A549 (cell line): ENCODE data around the gene UVSSA. TPM values are rescaled to one million over a fixed set of nuclear protein-coding genes. Genes with fewer than 3 reads are reported as not detected.

ENCODE experiments used
- ATAC-seq, 2 experiments: fragments of 200-7000 bp in 1 of 2; fragments of >200 bp in 1 of 2; cut with Nextera tagmentation in 1 of 2; cut with Tn5 transposase in 1 of 2; 3 replicates each; pipeline versions ENCODE4 v1.8.0 to v1.9.1; 2018 to 2020; ENCODE audit warnings: mild to moderate bottlenecking in 1 of 2, moderate library complexity in 1 of 2
- CTCF ChIA-PET: fragments of 300-600 bp; sonication (Branson Sonifier 250); formaldehyde crosslinking; extraction: SDS; loops from one replicate; lab custom pipeline; 2021; ENCODE audit warnings: antibody characterized with exemption, inconsistent platforms; lab: Yijun Ruan, JAX
- POLR2A ChIA-PET: fragments of 350-600 bp; formaldehyde crosslinking; extraction: SDS; loops from one replicate; lab custom pipeline; 2021; ENCODE audit warnings: antibody characterized with exemption, inconsistent platforms; lab: Yijun Ruan, JAX
- DNase-seq, 2 experiments: peaks; one replicate each; pipeline versions ENCODE4 v3.0.0 to v3.0.0-alpha.2; 2011 to 2016; ENCODE audit warnings: low read depth in 1 of 2, low spot score in 1 of 2
- FAIRE-seq: peaks from 2 replicates; lab custom pipeline; 2011; peaks lifted over from hg19 to GRCh38; lab: Jason Lieb, UNC
- H3K27ac ChIP-seq, 2 experiments: fragments of >200 bp; sonication (Bioruptor Twin); formaldehyde crosslinking; 3 replicates each; pipeline ENCODE4 v1.5.1; 2016 to 2017
- H3K4me1 ChIP-seq: fragments of >200 bp; sonication (Bioruptor Twin); formaldehyde crosslinking; 3 replicates; pipeline ENCODE4 v1.6.1; 2016
- H3K4me2 ChIP-seq: fragments of >200 bp; sonication (Bioruptor Twin); formaldehyde crosslinking; 3 replicates; pipeline ENCODE4 v1.6.1; 2016
- H3K4me3 ChIP-seq: fragments of >200 bp; sonication (Bioruptor Twin); formaldehyde crosslinking; 3 replicates; pipeline ENCODE4 v1.5.1; 2016
- H3K9me3 ChIP-seq: fragments of >200 bp; sonication (Bioruptor Twin); formaldehyde crosslinking; 3 replicates; pipeline ENCODE4 v1.6.1; 2016
- EHF ChIP-seq: fragments of 250-450 bp; sonication (Bioruptor Pico); IDR thresholded peaks from 2 replicates; pipeline ENCODE4 v1.5.0; 2020; ENCODE audit warnings: mild to moderate bottlenecking
- GATA3 ChIP-seq: IDR thresholded peaks from 2 replicates; pipeline ENCODE4 v1.6.1; 2012; ENCODE audit warnings: borderline replicate concordance
- HDAC2 ChIP-seq: fragments of 200-600 bp; sonication (generic); IDR thresholded peaks from 2 replicates; pipeline ENCODE4 v1.6.1; 2016
- HMGXB4 ChIP-seq: fragments of 250-450 bp; sonication (Bioruptor Pico); IDR thresholded peaks from 2 replicates; pipeline ENCODE4 v1.5.0; 2021; ENCODE audit warnings: mild to moderate bottlenecking, moderate library complexity, borderline replicate concordance
- HOXA7 ChIP-seq: fragments of 250-450 bp; sonication (Bioruptor Pico); IDR thresholded peaks from 2 replicates; pipeline ENCODE4 v1.5.0; 2020; ENCODE audit warnings: mild to moderate bottlenecking, moderate library complexity
- KDM1A ChIP-seq: fragments of 200-600 bp; sonication (generic); IDR thresholded peaks from 2 replicates; pipeline ENCODE4 v1.6.1; 2016; ENCODE audit warnings: low read depth, mild to moderate bottlenecking
- MAZ ChIP-seq: fragments of 150-350 bp; IDR thresholded peaks from 2 replicates; pipeline ENCODE4 v1.6.1; 2014; ENCODE audit warnings: antibody characterized with exemption, low read depth, low read length, borderline replicate concordance
- PHF8 ChIP-seq: fragments of 200-600 bp; sonication (generic); IDR thresholded peaks from 2 replicates; pipeline ENCODE4 v1.6.1; 2016; ENCODE audit warnings: low read depth, mild to moderate bottlenecking, antibody characterized with exemption, moderate library complexity, borderline replicate concordance
- REST ChIP-seq: fragments of 200-600 bp; sonication (generic); IDR thresholded peaks from 2 replicates; pipeline ENCODE4 v1.6.1; 2016; ENCODE audit warnings: antibody characterized with exemption, mild to moderate bottlenecking, moderate library complexity
- TFCP2L1 ChIP-seq: fragments of 250-450 bp; sonication (Bioruptor Pico); IDR thresholded peaks from 2 replicates; pipeline ENCODE4 v1.5.0; 2021; ENCODE audit warnings: mild to moderate bottlenecking
- TP53 ChIP-seq: fragments of 250-450 bp; sonication (Bioruptor Pico); IDR thresholded peaks from 2 replicates; pipeline ENCODE4 v1.5.0; 2021; ENCODE audit warnings: mild to moderate bottlenecking, moderate library complexity
- ZNF302 ChIP-seq: fragments of 250-450 bp; sonication (Bioruptor Pico); IDR thresholded peaks from 2 replicates; pipeline ENCODE4 v1.9.0; 2021; ENCODE audit warnings: inconsistent platforms, mild to moderate bottlenecking, moderate library complexity
- WGBS: methylation state at CpG from one replicate; pipeline ENCODE4 v1.1.6; 2017; ENCODE audit errors: missing lambda C conversion rate; 5-methylcytosine and 5-hydroxymethylcytosine counted together
- polyA plus RNA-seq, 4 experiments: library from polyadenylated mRNA; depleted of rRNA in 3 of 4; stranded (reverse); fragments of >200 nt; fragmentation: RNase III in 1 of 4; extraction: RNeasy Plus Mini Kit Qiagen cat#74134 plus additional on column Dnase treatment in 1 of 4; gene quantifications; 2 replicates in 3 of 4; 3 replicates in 1 of 4; pipeline ENCODE4 v1.2.3, GENCODE V29; 2011 to 2017

Gene UVSSA
- polyA plus RNA-seq, 2 of the 4 experiments (the other 2 are of a cell fraction): 4.5 to 6.9 TPM

GRCh38 chr4:1352567-1352900 is 5.5 kb downstream of the UVSSA start:
- H3K27ac ChIP-seq: no peak overlapping the region
- ATAC-seq (no peak), FAIRE-seq (no peak)

GRCh38 chr4:1353186-1354055 is 6.4 kb downstream of the UVSSA start:
- H3K27ac ChIP-seq: no peak overlapping the region
- no peaks in the 10 kb centered on the region for H3K9me3 ChIP-seq
- peaks cover 6% of the 10 kb centered on the region; the same call in 1 of the 3 replicates for H3K4me1 ChIP-seq
- H3K4me2 ChIP-seq: no peak overlapping the region
- DNase-seq: no peak
- H3K4me3 ChIP-seq: no peak overlapping the region
- ChIA-PET POLR2A (no interaction called here), CTCF (interaction anchor here (0.9 to 1.9 kb wide), 10 partner anchors 12 to 278 kb away, joined by 3 to 8 read pairs (median 4); no protein-coding TSS in a partner anchor)
- WGBS: 83% methylated on average over 1 of the region's 30 CpGs
- no peak for ATAC-seq
- TF ChIP-seq KDM1A: no peak
- no peak for TF ChIP-seq EHF (CRISPR knock-in tag)
- no peak for TF ChIP-seq TP53 (CRISPR knock-in tag)
- no peak for TF ChIP-seq HMGXB4 (CRISPR knock-in tag)
- no peak for TF ChIP-seq HOXA7
- no peak for TF ChIP-seq TFCP2L1 (CRISPR knock-in tag)
- TF ChIP-seq ZNF302 (CRISPR knock-in tag): no peak
- TF ChIP-seq HDAC2: no peak
- TF ChIP-seq GATA3: no peak
- no peak for TF ChIP-seq MAZ
- no peak for TF ChIP-seq REST
- TF ChIP-seq, all 56 proteins: peak for 0
- FAIRE-seq: no peak

More at GRCh38 chr4:1352567-1352900, 5.5 kb downstream of the UVSSA start:
- no peak for DNase-seq
- POLR2A ChIA-PET: no interaction called here
- Histone ChIP-seq H3K9me3 (no peaks in the 10 kb centered on the region), H3K4me1 (peaks cover 11% of the 10 kb centered on the region; the same call in 1 of the 3 replicates), H3K4me2 (no peak overlapping the region), H3K4me3 (no peak overlapping the region)
- WGBS: 83% methylated on average over 9 of the region's 12 CpGs
- no peak for TF ChIP-seq TFCP2L1 (CRISPR knock-in tag)
- CTCF ChIA-PET: interaction anchor here (0.6 to 1.9 kb wide), 12 partner anchors 12 to 279 kb away, joined by 3 to 6 read pairs (median 3); no protein-coding TSS in a partner anchor

GRCh38 chr4:1354136-1354982 is 7.4 kb downstream of the UVSSA start:
- CTCF ChIA-PET: interaction anchor here (0.6 to 5.0 kb wide), 12 partner anchors 11 to 524 kb away, joined by 3 to 29 read pairs (median 4); no protein-coding TSS in a partner anchor
- Histone ChIP-seq H3K9me3 (no peaks in the 10 kb centered on the region), H3K4me1 (0 out of 3 replicates have a peak, but pooled peaks cover 3% of the 10 kb centered on the region), H3K4me2 (no peak overlapping the region), H3K27ac (no peak overlapping the region), H3K4me3 (no peak overlapping the region)
- ATAC-seq (peak in 1 of 2 experiments; percentile 13; a peak in 1 of 6 replicates), FAIRE-seq (no peak), DNase-seq (no peak)
- POLR2A ChIA-PET: no interaction called here
- no peak for TF ChIP-seq PHF8
- WGBS: 89% methylated on average over 18 of the region's 36 CpGs
